Smooth muscle cell (in vitro differentiated cells): ENCODE results near the gene SLC12A6. TPM values are rescaled to one million over a fixed set of nuclear protein-coding genes. Genes with fewer than 3 reads are reported as not detected.

Experiments
- DNase-seq: peaks from one replicate; lab custom pipeline; 2025; ENCODE audit not compliant: unreplicated experiment; lab: John Stamatoyannopoulos, UW
- H2AFZ ChIP-seq: fragments of 200-600 bp; sonication (generic); 2 replicates; pipeline ENCODE4 v1.6.0; 2016; ENCODE audit warnings: antibody characterized with exemption, low read depth, mild to moderate bottlenecking
- H3F3A ChIP-seq: fragments of 200-600 bp; sonication (generic); 2 replicates; pipeline ENCODE4 v1.6.0; 2017; ENCODE audit warnings: antibody characterized with exemption, low read depth
- H3K27ac ChIP-seq: fragments of 200-600 bp; sonication (generic); 2 replicates; pipeline ENCODE4 v1.5.1; 2016; ENCODE audit warnings: low read depth, mild to moderate bottlenecking
- H3K27me3 ChIP-seq: fragments of 200-600 bp; sonication (generic); 2 replicates; pipeline ENCODE4 v1.6.1; 2016; ENCODE audit warnings: low read depth, mild to moderate bottlenecking
- H3K36me3 ChIP-seq: fragments of 200-600 bp; sonication (generic); 2 replicates; pipeline ENCODE4 v1.5.1; 2016; ENCODE audit warnings: low read depth
- H3K4me1 ChIP-seq: fragments of 200-600 bp; sonication (generic); 2 replicates; pipeline ENCODE4 v1.5.1; 2016; ENCODE audit warnings: low read depth
- H3K4me2 ChIP-seq: fragments of 200-600 bp; sonication (generic); 2 replicates; pipeline ENCODE4 v1.6.0; 2016; ENCODE audit warnings: mild to moderate bottlenecking
- H3K4me3 ChIP-seq: fragments of 200-600 bp; sonication (generic); 2 replicates; pipeline ENCODE4 v1.5.1; 2016; ENCODE audit warnings: mild to moderate bottlenecking
- H3K79me2 ChIP-seq: fragments of 200-600 bp; sonication (generic); 2 replicates; pipeline ENCODE4 v1.6.0; 2016; ENCODE audit warnings: low read depth, mild to moderate bottlenecking
- H3K9ac ChIP-seq: fragments of 200-600 bp; sonication (generic); 2 replicates; pipeline ENCODE4 v1.6.0; 2016; ENCODE audit warnings: low read depth
- H3K9me3 ChIP-seq: fragments of 200-600 bp; sonication (generic); replicated peaks from 2 replicates; pipeline ENCODE4 v1.5.1; 2016; ENCODE audit warnings: low read depth
- H4K20me1 ChIP-seq: fragments of 200-600 bp; sonication (generic); 2 replicates; pipeline ENCODE4 v1.6.0; 2016; ENCODE audit warnings: low read depth
- CTCF ChIP-seq: fragments of 200-600 bp; sonication (generic); IDR thresholded peaks from 2 replicates; pipeline ENCODE4 v1.5.1; 2017; ENCODE audit warnings: borderline replicate concordance, mild to moderate bottlenecking, antibody characterized with exemption; ENCODE audit not compliant: insufficient read depth, poor library complexity, severe bottlenecking
- WGBS: methylation state at CpG from one replicate; pipeline ENCODE4 v1.1.7; 2016; ENCODE audit warnings: low lambda C conversion rate; 5-methylcytosine and 5-hydroxymethylcytosine counted together
- polyA plus RNA-seq: library from polyadenylated mRNA; unstranded; fragments of >200 nt; fragmentation: Nextera tagmentation; extraction: Ambion mirVana; gene quantifications from 2 replicates; pipeline ENCODE4 v1.2.1, GENCODE V29; 2016
- total RNA-seq: library from RNA; depleted of rRNA; stranded (reverse); fragments of >200 nt; gene quantifications from 2 replicates; pipeline ENCODE4 v1.2.3, GENCODE V29; 2014

SLC12A6 gene
- total and polyA plus RNA-seq, 2 experiments from 2014 or later, result 3.0 to 11.3 TPM

DNA sequence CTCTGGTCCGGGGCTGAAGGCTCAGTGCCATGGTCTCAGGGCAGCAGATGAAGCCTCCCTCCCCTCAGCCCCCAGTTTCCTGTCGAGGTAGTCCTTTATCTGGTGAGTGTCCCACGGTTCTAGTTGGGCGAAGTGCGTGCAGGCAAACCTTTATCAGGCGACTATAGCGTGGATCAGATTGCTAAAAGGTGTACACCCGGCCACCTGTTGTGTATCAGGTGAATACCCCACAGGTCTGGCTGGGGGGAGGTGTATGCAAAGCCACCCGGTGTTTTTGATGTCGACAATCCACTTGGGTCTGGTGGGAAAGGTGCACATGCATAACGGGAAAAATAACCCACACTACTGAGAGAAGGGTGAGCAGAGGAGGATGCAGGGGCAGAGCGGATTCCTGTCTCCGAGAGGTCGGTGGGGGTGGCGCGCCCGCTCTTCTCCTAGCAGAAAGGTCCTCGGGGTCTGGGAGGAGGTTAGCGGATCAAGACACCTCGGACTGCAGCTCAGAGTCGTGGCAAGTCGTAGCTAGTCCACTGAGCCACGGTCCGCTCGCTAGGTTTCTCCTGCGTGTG, 507 bp downstream of the SLC12A6 start:
- Histone ChIP-seq H4K20me1 (no peaks in the 10 kb centered on the region), H3K4me2 (peak overlapping the region; percentile 84), H3K4me1 (peaks cover 6% of the 10 kb centered on the region), H3K79me2 (peaks cover 19% of the 10 kb centered on the region), H3K27ac (no peak overlapping the region), H3F3A (peaks cover 14% of the 10 kb centered on the region), H3K27me3 (no peaks in the 10 kb centered on the region), H3K4me3 (peak overlapping the region; percentile 91), H3K36me3 (no peaks in the 10 kb centered on the region), H3K9ac (peak overlapping the region; percentile 62), H3K9me3 (no peaks in the 10 kb centered on the region), H2AFZ (peak overlapping the region; percentile 77)
- TF ChIP-seq CTCF, result no peak
- WGBS, result 10% methylated on average over 25 of the region's 26 CpGs
- DNase-seq, result no peak

DNA sequence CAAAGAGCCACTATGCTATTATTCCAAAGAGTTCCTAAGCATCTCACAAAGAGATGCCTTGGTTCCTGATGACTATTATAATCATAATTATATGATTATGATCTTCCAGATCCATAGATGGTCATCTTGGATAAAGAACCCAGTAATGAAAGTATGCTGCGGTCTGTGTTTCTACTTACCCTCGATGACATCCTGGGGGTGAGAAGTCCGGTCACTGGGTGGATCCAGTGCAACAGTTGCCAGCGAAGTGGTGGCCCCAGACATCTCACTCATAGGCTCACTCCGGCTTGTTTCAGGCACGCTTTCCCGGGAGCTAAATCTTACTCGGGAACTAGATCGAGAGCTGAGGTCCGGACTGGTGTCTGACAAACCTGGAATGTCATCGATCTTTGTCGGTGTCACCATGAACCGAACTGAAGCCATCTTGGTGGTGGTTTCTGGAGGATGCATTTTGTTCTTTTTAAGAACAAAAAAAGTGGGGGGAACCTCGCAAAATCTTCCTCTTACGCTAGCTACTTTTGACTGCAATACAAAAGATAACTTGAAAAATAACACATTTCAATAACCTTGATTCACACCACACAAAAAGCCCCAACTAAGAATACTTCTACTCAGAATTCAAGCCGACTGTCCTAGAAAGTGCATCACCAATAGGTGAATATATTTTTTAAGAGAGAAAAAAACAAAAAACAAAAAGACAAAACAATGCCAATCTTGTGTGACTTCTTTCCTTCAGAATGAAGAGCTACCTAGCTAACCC, 1.2 kb downstream of the SLC12A6 start:
- WGBS, result 91% methylated on average over 16 of the region's 16 CpGs
- no peaks in the 10 kb centered on the region for H3K27me3 ChIP-seq
- H3K9me3 ChIP-seq, result no peaks in the 10 kb centered on the region
- H2AFZ ChIP-seq, result no peak overlapping the region
- TF ChIP-seq CTCF, result no peak
- H3F3A ChIP-seq, result peaks cover 14% of the 10 kb centered on the region
- no peak overlapping the region for H3K9ac ChIP-seq
- H3K36me3 ChIP-seq, result no peaks in the 10 kb centered on the region
- no peak for DNase-seq
- H3K4me1 ChIP-seq, result no peaks in the 10 kb centered on the region
- H3K4me2 ChIP-seq, result peak overlapping the region; percentile 84
- H4K20me1 ChIP-seq, result no peaks in the 10 kb centered on the region
- H3K27ac ChIP-seq, result no peak overlapping the region
- peak overlapping the region; percentile 91 for H3K4me3 ChIP-seq
- H3K79me2 ChIP-seq, result peaks cover 13% of the 10 kb centered on the region

GRCh38 chr15:34335176-34336032, 2.2 kb downstream of the SLC12A6 start:
- DNase-seq, result no peak
- Histone ChIP-seq H3K27me3 (no peaks in the 10 kb centered on the region), H3K4me3 (no peak overlapping the region), H3K79me2 (peaks cover 3% of the 10 kb centered on the region), H3K9me3 (no peaks in the 10 kb centered on the region), H3K9ac (peak overlapping the region; percentile 24), H4K20me1 (no peaks in the 10 kb centered on the region), H3K27ac (peak overlapping the region; percentile 53), H3K4me1 (no peaks in the 10 kb centered on the region), H3F3A (peaks cover 14% of the 10 kb centered on the region), H3K4me2 (peak overlapping the region; percentile 19), H2AFZ (no peak overlapping the region), H3K36me3 (no peaks in the 10 kb centered on the region)
- no peak for TF ChIP-seq CTCF
- WGBS, result 96% methylated on average over 3 of the region's 3 CpGs
